Inflammatory macrophage (primary cell): ENCODE data around the gene NUDT22.

Source experiments
- DNase-seq, 2 donors: peaks; one replicate each; pipeline ENCODE4 v3.0.0-alpha.2; 2020 to 2022
- total RNA-seq, 18 experiments: gene quantifications; one replicate each; lab custom pipeline; 2026; ENCODE audit warnings: mixed read lengths in 6 of 18, inconsistent platforms in 2 of 18; lab: John Stamatoyannopoulos, UW

The NUDT22 gene, protein sequence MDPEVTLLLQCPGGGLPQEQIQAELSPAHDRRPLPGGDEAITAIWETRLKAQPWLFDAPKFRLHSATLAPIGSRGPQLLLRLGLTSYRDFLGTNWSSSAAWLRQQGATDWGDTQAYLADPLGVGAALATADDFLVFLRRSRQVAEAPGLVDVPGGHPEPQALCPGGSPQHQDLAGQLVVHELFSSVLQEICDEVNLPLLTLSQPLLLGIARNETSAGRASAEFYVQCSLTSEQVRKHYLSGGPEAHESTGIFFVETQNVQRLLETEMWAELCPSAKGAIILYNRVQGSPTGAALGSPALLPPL
- 5.9 to 39.0 (median 23.6) reads per million in 18 experiments for total RNA-seq

DNA sequence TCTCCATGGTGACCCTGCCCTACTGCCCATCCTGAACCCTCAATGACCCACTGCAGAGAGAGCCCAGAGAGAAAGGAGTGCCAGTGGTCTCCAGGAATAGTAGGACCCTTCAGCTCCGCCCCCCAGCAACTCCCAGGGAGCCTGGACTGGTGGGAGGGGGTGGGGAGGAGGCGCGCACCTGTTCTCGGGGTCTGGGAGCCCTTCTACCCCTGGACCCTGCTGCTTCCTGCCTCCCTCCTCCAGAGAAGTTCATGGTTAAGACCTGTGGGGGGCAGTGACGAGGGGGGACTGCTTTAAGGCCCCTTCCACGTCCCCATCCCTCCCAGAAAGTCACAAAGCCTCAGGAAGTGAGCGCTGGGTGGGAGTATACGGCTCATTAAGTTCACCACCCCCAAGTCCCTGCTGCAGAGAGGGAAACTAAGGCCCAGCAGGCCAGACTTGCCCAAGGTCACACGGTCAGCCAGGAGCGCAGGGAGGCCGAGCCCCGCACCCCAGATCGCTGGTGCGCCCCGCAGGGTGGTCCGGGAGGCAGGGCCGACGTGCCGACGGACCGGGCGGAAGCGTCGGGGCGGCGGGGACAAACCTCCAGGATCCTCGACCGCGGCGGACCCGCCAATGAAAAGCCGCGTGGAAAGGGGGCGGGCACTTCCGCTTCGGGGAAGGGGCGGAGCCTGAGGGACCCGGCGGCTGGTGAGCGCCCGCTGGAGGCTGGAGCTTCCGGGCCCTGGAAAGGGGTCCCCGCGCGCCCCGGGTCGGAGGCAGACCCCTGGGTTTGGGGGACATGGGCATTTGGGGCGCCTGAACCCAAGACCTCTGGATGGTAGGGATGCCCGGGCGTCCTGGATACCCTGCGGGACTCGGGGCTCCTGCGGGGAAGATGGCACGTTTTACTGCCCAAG is at the start of gene NUDT22, which contains the start of gene TRPT1:
TSS of gene NUDT22 (plus strand) at position 667 of the 899 bp plus-strand sequence. CDS start 379 bp downstream, outside the sequence.
TSS of gene TRPT1 (minus strand) at position 579 of the 899 bp plus-strand sequence. CDS start at position 253, 326 bp downstream.
- peak; percentile 92 to 94 for DNase-seq

DNA sequence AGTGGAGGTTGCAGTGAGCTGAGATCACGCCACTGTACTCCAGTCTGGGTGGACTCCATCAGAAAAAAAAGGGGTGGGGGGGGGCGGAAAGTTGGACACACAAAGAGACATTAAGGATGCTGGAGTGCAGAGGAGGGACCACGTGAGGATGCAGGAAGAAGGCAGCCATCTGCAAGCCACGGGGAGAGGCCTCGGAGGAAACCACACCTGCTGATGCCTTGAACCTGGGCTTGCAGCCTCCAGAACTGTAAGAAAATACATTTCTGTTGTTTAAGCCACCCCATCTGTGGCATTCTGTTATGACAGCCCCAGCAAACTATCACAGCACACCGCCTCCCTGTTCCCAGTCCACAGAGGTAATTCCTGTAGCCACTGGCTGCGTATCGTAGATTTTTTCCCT is 49.3 kb upstream of the NUDT22 start:
- no peak for DNase-seq

DNA sequence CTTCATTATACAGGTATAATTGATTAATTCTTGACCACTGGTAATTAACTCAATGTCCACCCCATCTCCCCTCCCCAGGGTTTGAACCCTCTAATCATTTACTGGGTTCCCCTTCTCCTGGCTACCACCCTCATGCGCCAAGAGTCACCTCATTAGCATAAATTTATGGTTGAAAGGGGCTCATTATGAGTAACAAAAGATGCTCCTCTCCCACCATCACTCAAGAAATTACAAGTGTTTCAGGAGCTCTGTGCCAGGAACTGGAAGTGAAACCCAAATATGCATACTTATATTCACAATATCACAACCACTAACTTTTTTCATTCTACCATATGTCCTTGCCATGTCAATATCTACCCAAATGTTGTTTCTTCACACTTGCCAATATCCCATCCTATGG is 47.9 kb upstream of the NUDT22 start:
- no peak for DNase-seq

DNA sequence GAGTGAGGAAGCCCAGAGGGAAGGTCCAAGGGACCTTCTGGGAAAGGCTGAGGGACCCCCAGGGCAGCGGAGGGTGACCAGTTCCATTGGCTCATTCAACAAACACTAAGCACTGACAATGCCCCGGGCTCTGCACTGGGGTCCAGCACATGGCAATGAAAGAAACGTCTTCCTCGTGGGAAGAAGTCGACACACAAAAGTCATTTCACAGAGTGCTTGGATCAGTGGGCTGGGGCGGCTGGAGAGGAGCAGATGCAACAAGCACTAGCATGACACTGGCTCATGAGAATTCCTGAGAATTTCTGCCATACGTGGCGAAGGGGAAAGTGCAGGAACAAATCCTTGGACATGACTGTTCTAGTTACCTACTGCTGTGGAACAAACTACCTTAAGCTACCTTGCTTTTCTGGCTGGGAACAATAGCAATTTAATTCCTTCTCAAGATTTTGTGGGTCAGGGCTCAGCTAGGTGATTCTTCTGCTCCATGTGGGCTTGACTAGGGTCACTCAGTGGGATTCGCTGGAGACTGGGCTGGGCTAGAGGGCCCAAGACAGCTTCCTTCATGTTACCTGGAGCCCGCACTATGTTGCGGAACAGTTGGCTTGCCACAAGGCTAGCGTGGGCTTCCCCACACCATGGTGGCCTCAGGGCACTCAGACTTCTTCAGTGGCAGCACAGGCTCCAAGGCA is 47.0 kb upstream of the NUDT22 start:
- DNase-seq = no peak

DNA sequence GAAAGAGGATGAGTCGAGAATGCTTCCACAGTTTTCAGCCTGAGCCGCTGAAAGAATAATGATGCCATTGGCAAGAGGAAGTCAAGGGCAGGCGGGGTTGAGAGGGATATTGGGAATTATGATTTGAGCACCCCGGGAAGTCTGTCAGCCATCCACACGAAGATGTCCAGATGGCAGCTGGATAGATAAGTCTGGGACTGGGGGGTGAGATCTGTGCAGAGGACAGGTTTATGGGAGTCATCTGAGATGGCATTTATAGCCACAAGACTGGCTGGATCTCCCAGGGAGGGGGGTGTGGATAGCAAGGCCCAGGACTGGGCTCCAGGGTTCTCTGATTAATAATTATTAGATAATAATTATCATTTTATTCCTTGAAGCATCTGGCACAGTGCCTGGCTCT is 45.2 kb upstream of the NUDT22 start:
- no peak for DNase-seq

DNA sequence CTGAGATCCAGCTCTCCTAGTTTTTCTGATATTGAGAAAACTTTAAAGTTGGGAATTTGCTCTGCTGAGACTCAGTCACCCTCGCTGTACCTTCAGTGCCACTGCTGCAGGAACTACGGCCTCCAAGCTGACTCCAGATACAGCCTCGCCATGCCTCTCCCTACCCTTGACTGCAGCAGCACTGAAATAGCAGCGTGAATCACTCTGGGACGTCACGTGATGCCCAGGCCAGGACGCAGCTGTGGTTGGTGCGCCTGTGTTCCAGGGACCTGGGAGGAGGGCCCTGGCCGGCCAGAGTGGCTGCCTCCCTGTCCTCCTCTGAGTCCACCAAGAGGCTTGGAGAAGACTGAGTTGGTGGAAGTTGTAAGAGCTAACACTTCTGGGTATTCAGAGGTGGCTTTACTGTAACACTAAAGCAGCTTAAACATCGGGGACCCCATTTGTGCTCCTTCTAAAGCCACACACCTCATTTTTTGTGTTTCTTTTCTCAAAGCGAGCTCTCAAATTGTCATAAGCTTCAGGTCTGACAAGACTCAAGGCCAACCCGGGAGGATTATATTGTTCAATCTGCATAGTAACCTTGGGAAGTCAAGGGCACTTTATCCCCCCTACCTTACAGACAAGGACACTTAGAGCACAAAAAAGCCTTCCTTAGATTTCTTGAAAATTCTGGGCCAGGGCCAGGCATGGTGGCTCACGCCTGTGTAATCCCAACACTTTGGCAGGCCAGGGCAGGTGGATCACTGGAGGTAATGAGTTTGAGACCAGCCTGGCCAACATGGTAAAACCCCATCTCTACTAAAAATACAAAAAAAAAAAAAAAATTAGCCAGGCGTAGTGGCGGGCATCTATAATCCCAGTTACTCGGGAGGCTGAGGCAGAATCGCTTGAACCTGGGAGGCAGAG is 44.3 kb upstream of the NUDT22 start:
- DNase-seq = peak; percentile 90 to 95

DNA sequence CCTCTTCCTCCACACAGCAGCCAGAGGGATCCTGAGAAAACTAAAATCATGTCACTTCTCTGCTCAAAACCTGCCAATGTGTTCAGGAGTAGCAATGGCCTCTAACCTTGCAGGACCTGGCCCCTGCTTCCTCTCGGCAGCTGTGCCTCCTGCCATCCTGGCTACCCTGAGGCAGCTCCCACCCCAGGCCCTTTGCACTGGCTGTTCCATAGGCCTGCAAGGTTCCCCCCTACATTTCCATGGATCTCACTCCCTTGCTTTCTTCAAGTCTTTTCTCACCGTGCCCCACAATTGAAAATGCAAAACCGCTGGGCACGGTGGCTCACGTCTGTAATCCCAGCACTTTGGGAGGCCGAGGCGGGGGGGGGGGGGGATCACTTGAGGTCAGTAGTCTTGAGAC is 42.2 kb upstream of the NUDT22 start:
- no peak for DNase-seq

DNA sequence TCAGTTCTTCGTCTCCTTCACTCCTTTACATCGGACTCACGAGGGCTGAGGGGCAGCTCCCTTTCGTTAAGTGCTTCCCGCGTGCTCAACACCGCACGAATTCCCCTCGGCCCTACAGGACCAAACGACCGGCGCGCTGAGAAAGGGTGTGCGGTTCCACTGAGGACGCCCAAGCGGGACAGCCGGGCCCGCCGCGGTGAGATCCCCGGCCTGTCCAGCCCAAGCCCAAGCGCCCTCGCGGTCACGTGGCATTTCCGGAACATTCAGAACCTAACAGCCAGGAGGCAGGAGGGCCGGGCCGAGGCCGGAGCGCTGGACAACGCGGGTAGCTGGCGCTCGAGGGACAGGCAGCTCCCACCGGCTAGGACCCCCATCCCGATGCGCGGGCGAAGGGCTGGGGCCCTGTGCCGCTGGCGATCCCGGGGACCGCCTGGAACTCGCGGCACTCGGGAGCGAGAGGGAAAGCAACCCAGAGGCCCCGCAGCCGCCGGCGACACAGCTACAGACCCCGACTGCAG is 40.8 kb upstream of the NUDT22 start:
- peak; percentile 68 to 85 for DNase-seq

DNA sequence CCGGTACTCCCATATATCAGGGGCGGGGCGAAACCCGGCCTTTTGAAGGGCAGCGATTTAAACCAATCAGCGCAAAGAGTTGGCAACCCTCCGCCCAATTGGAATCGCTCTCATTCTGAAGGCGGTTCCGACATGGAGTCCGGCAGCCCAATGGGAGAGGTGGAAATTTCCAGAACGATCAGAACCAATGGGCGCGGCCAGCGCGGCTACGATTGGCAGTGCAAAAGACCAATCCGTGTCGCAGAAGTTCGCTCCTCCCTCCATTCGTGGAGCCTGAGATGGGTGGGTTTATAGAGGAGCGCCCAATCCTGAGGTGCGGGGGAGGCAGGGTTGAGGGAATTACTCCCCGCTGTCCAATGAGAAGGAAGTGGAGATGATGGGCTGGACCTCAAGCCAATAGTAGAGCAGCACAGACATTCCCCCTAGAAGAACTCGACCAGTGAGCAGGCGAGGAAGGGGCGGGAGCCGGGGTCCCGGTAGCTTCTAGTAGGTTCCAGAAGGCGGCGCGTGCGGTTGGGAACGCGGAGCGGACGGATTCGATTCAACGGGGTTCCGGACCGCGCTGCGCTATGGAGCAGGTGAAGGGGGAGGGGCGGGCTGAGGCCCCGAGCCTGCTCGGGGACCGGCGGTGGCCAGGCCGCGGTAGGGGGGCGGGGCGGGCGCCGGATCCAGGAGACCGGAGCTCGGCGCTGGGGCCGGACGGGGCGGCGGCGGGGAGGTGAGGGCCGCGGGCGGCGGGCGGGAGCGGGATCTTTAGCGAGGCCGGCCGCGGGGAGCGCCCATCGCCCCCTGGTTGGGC is 40.2 kb upstream of the NUDT22 start, which contains the start of gene STIP1:
TSS of gene STIP1 (plus strand) at position 479 of the 799 bp plus-strand sequence. CDS start at position 570, 91 bp downstream.
- DNase-seq = peak; percentile 100

DNA sequence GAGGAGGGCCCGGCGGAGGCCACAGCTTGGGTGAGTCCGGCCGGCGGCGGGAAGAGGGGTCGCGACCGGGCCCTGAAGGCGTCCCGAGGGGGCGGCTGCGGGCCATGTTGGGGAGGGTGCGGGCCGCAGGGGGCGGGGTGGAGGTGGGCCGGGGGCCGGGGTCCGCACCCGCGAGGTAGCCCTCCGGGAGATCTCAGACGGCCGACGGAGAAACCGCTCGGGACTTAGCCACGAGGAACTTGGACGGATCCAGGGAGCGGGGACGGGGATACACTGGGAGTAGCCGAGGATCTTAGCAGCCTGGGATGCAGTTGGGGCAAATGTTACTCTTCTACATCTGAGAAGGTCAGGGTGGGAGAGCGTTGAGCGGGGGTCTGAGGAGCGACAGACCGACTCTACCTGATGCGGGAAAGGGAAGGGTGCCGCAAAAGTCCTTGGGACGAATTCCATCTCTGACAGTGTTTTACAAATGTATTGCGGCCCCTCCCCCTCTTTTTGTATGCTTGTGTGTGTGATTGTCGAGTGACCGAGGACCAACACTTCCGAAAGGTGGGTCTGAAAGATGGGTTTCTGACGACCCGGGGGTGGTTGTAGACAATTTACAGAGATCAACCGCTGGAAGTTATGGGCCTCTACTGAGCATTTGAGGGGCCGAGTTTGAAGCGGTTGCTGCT is 39.4 kb upstream of the NUDT22 start:
- no peak for DNase-seq

DNA sequence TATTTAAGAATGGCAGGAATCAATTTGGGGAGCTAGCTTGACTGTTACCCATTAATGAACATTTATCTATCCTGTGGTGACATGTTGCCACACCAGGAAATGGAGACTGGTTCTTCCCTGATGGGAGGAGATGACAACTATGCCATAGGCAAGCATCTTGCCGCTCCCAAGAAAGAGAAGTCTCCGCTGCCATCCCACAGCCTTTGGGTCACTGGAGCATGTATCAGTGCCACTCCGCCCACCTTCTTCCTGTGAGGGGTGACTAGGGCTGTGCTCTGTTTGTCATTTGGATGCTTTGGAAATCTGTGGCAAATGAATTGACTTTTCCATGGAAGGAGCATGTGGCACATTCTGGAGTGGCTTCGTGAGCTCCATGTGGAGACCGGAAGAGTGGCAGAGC is 33.6 kb upstream of the NUDT22 start:
- peak; percentile 91 to 97 for DNase-seq

DNA sequence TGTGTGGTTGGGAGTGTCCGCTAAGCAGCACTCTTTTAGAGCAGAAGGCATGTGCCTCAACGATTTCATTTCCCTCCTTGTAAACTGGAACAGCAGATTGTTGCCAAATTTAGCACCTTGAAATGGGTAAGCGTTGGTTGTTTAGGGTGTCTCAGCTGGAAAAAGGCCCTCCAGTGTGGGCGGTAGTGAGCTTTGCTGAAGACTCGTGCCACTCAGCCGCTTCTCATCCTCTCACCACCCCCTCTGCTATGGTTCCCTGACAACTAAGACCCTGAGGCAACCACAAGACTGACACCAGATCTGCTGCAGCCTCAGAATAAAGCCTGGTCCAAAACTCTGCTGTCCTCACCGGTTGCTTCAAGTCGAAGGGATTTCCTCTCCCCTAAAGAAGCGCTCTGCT is 29.4 kb upstream of the NUDT22 start:
- DNase-seq = peak; percentile 88 to 97

DNA sequence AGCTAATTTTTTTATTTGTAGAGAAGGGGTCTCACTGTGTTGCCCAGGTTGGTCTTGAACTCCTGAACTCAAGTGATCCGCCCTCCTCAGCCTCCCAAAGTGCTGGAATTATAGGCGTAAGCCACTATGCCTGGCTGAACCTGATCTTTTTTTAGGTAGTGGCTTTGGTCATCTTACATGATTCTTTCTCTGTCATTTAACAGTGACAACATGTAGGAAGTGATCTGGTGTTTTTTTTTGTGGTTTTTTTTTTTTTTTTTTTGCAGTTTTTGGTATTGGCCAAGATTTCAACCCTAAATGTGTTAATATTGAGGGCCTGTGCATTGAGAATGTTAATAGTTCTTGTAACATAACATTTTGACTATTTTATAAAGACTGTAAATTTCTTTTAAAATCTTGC is 27.6 kb upstream of the NUDT22 start:
- DNase-seq = peak; percentile 60 to 83

DNA sequence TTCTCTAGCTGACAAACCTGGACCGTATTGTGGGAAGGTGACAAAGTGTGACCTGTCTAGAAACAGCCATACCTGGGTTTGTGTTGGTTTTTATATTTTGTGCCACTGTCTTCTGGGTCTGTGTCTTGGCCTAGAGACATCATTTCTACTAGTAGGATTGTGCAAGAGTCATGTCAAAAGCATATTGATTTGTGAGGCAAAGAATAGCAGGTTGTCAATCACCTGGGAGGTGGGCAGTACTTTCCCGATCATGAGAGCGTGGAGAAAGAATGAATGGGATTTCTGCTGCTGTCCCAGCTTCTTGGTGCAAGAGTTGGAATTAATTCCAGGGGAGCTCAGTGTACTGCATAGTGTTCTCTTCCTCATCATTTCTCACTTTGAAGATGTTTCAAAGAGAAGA is 24.5 kb upstream of the NUDT22 start:
- no peak for DNase-seq

DNA sequence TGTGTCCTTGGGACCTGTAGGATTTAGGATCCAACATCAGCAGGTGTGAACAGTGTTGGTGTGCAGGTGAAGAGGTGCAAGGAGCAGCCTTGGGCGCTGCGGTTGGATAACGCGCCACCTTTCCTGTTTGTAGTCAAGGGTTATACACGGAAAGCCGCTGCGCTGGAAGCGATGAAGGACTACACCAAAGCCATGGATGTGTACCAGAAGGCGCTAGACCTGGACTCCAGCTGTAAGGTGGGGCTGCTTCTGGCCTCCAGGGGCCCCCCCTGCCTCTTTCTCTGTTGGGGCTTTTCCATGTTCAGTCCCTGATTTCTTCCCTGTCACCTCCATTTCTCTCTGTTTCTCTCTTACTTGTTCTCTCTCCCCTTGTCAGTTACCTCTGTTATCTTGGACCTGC is 23.1 kb upstream of the NUDT22 start:
- no peak for DNase-seq

DNA sequence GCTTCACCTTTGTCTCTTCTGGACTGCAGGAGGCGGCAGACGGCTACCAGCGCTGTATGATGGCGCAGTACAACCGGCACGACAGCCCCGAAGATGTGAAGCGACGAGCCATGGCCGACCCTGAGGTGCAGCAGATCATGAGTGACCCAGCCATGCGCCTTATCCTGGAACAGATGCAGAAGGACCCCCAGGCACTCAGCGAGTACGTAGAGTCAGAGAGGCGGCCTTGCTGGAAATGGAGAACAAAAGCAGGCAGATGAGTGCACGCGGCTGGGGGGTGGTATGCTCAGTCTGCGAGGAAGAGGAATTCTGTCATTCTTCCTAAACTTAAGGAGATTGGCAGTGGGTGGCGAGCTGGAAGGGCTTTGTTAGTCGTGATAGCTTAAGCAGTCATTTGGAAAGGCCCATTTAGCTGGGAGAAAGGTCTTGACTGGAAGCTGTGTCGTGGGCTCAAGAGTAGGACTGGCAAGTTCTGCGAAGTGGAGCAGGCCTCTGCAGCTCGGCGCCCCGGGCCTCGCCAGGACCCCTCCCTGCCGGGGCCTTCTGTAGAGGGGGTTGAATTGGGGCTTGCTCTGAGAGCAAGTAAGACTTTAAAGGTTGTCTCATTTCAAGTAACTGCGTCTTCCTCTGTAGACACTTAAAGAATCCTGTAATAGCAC is 22.5 kb upstream of the NUDT22 start:
- DNase-seq = no peak

DNA sequence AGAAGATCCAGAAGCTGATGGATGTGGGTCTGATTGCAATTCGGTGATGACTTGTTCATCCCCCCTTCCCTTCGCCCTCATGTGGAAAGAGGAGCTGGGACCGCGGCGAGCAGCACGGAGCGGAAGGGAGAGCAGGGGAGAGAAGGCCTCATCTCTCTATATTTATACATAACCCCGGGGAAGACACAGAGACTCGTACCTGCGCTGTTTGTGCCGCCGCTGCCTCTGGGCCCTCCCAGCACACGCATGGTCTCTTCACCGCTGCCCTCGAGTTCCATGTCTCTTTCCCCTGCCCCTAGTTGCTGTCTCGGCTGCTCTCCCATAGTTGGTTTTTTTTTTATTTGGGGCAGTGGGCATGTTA is 22.0 kb upstream of the NUDT22 start:
- DNase-seq = no peak

DNA sequence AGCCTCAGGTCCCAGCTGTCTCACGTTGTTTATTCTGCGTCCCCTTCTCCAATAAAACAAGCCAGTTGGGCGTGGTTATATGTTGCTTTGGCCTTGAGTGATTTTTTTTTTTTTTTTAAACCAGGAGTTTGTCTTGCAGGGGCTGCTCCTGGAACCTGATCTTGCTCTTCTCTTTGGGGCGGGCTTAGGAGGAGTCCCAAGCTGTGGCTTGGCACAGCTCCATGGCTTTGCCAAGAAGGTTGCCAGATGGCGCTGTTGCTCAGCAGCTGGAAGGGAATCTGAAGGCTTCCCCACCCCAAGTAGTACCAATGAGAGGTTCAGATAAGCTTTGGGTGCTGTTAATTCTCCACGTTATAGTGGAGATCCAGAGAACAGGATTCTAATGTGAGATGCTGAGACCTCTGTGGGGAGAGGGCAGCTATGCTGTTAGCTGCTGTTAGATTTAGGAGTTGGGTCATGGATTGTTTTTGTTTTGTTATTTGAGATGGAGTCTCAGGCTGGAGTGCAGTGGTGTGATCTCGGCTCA is 21.5 kb upstream of the NUDT22 start:
- peak; percentile 91 to 92 for DNase-seq
